ENCODE measurements around the gene MTAP. TPM values are rescaled to one million over a fixed set of nuclear protein-coding genes. Genes with fewer than 3 reads are reported as not detected.

The MTAP gene
- total RNA-seq, 1 donor from 2014 or later, result 43.2 TPM

GRCh38 chr9:21801683-21802417, 586 bp upstream of the MTAP start:
- no peak for DNase-seq
- ATAC-seq (ENCODE audit: low read depth), result peak; percentile 7
- H3K9me3 Mint-ChIP-seq, result no peaks in the 10 kb centered on the region
- no peak for TF ChIP-seq CTCF (IDR thresholded peaks at IDR 0.05)
- H3K4me3 Mint-ChIP-seq, result peak overlapping the region; percentile 99
- peaks cover 16% of the 10 kb centered on the region for H3K36me3 Mint-ChIP-seq (ENCODE audit: low read depth)
- H3K27me3 Mint-ChIP-seq, result peaks cover 18% of the 10 kb centered on the region
- peak overlapping the region; percentile 89 for H3K27ac Mint-ChIP-seq
- CTCF ChIA-PET, result no interaction called here
- POLR2A ChIA-PET, result interaction anchor here (0.7 to 2.4 kb wide), 6 partner anchors 10 to 588 kb away, joined by 3 to 14 read pairs (median 3); partner anchors contain the start of genes CDKN2A, CDKN2B and CDKN2B-AS1
- peaks cover 47% of the 10 kb centered on the region for H3K4me1 Mint-ChIP-seq
- intact Hi-C loops (cut with micrococcal nuclease), result loop anchor here (1.0 to 10.0 kb wide), 7 partner anchors 11 to 1180 kb away; partner anchors contain the start of genes CDKN2B, FOCAD, HACD4 and MLLT3

DNA sequence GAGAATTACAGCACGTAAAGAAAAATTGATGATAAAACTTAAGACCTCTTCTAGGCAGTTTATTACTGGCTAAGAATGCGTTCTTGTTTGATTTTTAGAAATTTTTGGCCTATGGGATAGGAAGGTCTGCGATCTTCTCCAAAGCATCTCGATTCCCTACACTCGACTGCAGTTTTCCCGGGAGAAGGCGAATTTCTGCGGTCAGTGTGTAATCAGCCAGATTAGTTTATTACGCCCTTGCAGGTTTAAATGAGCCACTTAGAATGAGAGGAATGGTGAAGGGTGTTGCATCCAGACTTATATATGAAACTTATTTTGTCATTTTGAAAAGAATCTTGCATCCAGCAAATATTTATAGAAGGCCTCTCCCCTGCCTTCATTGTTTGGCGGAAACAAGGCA, 1.2 kb downstream of the MTAP start:
- Mint-ChIP-seq H3K4me1 (peaks cover 65% of the 10 kb centered on the region), H3K4me3 (peak overlapping the region; percentile 99), H3K27me3 (peaks cover 5% of the 10 kb centered on the region), H3K9me3 (no peaks in the 10 kb centered on the region), H3K36me3 (ENCODE audit: low read depth) (peaks cover 17% of the 10 kb centered on the region), H3K27ac (peak overlapping the region; percentile 91)
- ChIA-PET POLR2A (interaction anchor here (0.7 to 2.4 kb wide), 6 partner anchors 30 to 620 kb away, joined by 3 to 14 read pairs (median 3); partner anchors contain the start of genes CDKN2A and CDKN2B-AS1), CTCF (interaction anchor here (1.0 to 1.9 kb wide), 2 partner anchors 234 to 435 kb away, joined by 3 to 5 read pairs; no protein-coding TSS in a partner anchor)
- no peak for DNase-seq
- TF ChIP-seq CTCF (IDR thresholded peaks at IDR 0.05), result no peak
- intact Hi-C loops (cut with micrococcal nuclease), result loop anchor here (1.0 to 10.0 kb wide), 5 partner anchors 14 to 1181 kb away; partner anchors contain the start of genes CDKN2B, HACD4 and MLLT3
- ATAC-seq (ENCODE audit: low read depth), result no peak

DNA sequence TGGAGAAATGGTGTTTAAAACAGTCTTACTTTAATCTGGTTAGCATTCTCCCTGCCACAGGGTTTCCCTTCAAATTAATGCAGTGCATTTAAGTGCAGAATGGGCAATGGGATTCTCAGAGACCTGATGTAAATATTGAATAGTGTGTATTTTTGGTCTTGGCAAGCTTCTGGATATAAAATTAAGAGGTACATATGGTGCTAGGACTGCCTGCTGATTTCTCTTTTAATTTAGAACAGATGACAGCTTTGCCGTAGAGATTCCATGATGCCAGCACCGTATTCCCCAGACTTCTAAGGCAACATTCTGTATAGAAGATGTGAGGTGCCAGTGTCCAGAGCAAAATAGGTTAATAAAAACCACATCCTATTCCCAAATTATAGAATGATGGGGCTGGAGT, 1.9 kb downstream of the MTAP start:
- no peak overlapping the region for H3K27ac Mint-ChIP-seq
- H3K27me3 Mint-ChIP-seq, result peaks cover 5% of the 10 kb centered on the region
- POLR2A ChIA-PET, result no interaction called here
- no peak overlapping the region for H3K4me3 Mint-ChIP-seq
- CTCF ChIA-PET, result interaction anchor here (1.9 to 2.0 kb wide), 2 partner anchors 10 to 435 kb away, joined by 5 to 10 read pairs; no protein-coding TSS in a partner anchor
- peaks cover 72% of the 10 kb centered on the region for H3K4me1 Mint-ChIP-seq
- DNase-seq, result no peak
- intact Hi-C loops (cut with micrococcal nuclease), result loop anchor here (5.0 to 10.0 kb wide), 2 partner anchors 770 to 1182 kb away; partner anchors contain the start of genes HACD4 and MLLT3
- peaks cover 22% of the 10 kb centered on the region for H3K36me3 Mint-ChIP-seq (ENCODE audit: low read depth)
- no peak for ATAC-seq (ENCODE audit: low read depth)
- no peak for TF ChIP-seq CTCF (IDR thresholded peaks at IDR 0.05)
- no peaks in the 10 kb centered on the region for H3K9me3 Mint-ChIP-seq

DNA sequence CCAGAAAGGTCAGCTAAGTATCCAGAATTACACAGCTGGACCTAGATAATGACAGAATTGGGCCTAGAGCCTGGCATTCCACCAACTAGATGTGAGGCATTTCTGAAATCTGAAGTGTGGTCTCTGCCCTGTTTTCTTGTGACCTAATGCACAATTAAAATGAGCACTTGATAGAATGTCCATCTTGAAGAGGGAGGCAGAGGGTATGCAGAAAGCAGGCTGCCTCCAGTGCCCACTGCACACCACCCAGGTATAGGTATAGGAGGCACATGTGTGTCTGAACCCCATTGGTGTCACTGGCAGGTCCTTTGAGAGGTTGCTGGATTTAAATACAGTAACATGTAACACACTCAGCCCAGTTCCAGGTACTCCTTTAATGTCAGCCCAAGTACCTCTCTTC, 2.4 kb downstream of the MTAP start:
- ChIA-PET CTCF (interaction anchor here (1.6 to 2.0 kb wide), 2 partner anchors 9 to 204 kb away, joined by 4 to 10 read pairs; partner anchors contain the start of gene CDKN2B), POLR2A (no interaction called here)
- no peak for TF ChIP-seq CTCF (IDR thresholded peaks at IDR 0.05)
- peaks cover 24% of the 10 kb centered on the region for H3K36me3 Mint-ChIP-seq (ENCODE audit: low read depth)
- no peak overlapping the region for H3K4me3 Mint-ChIP-seq
- H3K9me3 Mint-ChIP-seq, result no peaks in the 10 kb centered on the region
- H3K27me3 Mint-ChIP-seq, result peaks cover 5% of the 10 kb centered on the region
- H3K4me1 Mint-ChIP-seq, result peaks cover 75% of the 10 kb centered on the region
- DNase-seq (no peak), ATAC-seq (ENCODE audit: low read depth) (no peak)
- intact Hi-C loops (cut with micrococcal nuclease), result loop anchor here (5.0 to 10.0 kb wide), 2 partner anchors 770 to 1182 kb away; partner anchors contain the start of genes HACD4 and MLLT3
- H3K27ac Mint-ChIP-seq, result peak overlapping the region; percentile 6

DNA sequence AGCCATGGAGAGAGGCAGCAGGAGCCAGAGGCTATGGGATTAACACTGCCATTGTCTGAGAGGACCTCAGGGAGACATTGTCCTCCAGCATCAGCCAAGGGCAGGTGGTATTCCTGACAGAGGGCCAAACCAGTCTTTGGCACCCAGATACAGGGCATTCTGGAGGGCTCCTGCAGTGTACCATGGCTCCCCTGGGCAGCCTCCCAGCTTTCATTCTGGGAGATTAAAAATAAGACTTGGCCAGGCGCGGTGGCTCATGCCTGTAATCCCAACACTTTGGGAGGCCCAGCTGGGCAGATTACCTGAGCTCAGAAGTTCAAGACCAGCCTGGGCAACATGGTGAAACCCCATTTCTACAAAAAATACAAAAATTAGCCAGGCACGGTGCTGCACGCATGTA, 4.2 kb downstream of the MTAP start:
- ChIA-PET CTCF (no interaction called here), POLR2A (interaction anchor here (0.7 to 1.1 kb wide), 2 partner anchors 432 to 786 kb away, joined by 3 to 4 read pairs; no protein-coding TSS in a partner anchor)
- Mint-ChIP-seq H3K9me3 (no peaks in the 10 kb centered on the region), H3K4me3 (no peak overlapping the region), H3K4me1 (peaks cover 73% of the 10 kb centered on the region), H3K27ac (peak overlapping the region; percentile 54), H3K27me3 (no peaks in the 10 kb centered on the region), H3K36me3 (ENCODE audit: low read depth) (peaks cover 32% of the 10 kb centered on the region)
- DNase-seq (no peak), ATAC-seq (ENCODE audit: low read depth) (no peak)
- TF ChIP-seq CTCF (IDR thresholded peaks at IDR 0.05), result no peak
- intact Hi-C loops (cut with micrococcal nuclease), result loop anchor here (10.0 kb wide), 1 partner anchor 772 kb away; the partner anchor contains the start of gene HACD4
